Activated naive CD4-positive, alpha-beta T cell treated with anti-CD3 and anti-CD28 coated beads, Interleukin-2, amount 50 U/mL, for 24 hours (primary cell): ENCODE measurements around the gene CAPN14.

Experiments used
- H3K27ac Mint-ChIP-seq: one replicate; pipeline ENCODE4 v1.8.0; 2021; ENCODE audit warnings: mild to moderate bottlenecking, mixed read lengths
- H3K27me3 Mint-ChIP-seq: one replicate; pipeline ENCODE4 v1.8.0; 2021; ENCODE audit warnings: mixed read lengths
- H3K36me3 Mint-ChIP-seq: one replicate; pipeline ENCODE4 v1.8.0; 2021; ENCODE audit warnings: mixed read lengths
- H3K4me1 Mint-ChIP-seq: one replicate; pipeline ENCODE4 v1.8.0; 2021; ENCODE audit warnings: mixed read lengths
- H3K4me3 Mint-ChIP-seq: one replicate; pipeline ENCODE4 v1.8.0; 2021; ENCODE audit warnings: mild to moderate bottlenecking, mixed read lengths
- H3K9me3 Mint-ChIP-seq: one replicate; pipeline ENCODE4 v1.8.0; 2021; ENCODE audit warnings: mixed read lengths

The CAPN14 gene

DNA sequence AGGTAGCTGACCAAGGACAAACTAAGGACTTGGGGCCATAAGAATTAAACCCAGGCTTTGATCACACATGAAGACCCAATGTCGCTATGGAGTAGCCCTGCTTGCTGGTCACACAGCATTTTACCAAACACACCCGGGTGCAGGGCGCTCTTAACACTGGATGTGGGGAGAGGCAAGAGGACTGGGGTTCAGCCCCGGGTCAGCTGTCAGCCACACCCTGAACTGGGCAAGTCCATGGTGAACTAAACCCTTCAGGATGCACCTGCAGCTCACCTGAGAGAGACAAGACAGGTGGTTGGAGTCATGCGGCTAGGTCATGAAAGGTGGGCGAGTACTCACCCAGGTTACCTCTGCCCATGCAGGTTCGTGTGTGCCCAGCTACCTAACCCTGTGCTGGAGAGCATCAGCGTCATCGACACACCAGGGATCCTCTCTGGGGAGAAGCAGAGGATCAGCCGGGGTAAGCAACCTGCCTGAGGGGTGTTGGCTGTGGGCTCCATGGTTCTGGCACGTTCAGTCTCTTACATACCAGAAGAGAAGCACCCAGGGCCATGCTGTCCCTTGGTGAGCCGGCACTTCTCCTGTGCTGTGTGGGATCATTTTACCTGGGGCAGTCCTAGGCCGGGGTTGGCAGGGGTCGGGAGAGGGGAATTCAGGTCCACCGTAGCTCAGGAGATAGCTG is 31.8 kb upstream of the CAPN14 start:
- Mint-ChIP-seq H3K4me3 (no peak overlapping the region), H3K27me3 (no peaks in the 10 kb centered on the region), H3K9me3 (no peaks in the 10 kb centered on the region), H3K4me1 (no peaks in the 10 kb centered on the region), H3K27ac (no peak overlapping the region), H3K36me3 (peaks cover 11% of the 10 kb centered on the region)

GRCh38 chr2:31248139-31248538 is 30.8 kb upstream of the CAPN14 start:
- Mint-ChIP-seq H3K27ac (no peak overlapping the region), H3K9me3 (no peaks in the 10 kb centered on the region), H3K36me3 (peaks cover 12% of the 10 kb centered on the region), H3K4me3 (no peak overlapping the region), H3K27me3 (no peaks in the 10 kb centered on the region), H3K4me1 (no peaks in the 10 kb centered on the region)

GRCh38 chr2:31247711-31248110 is 30.4 kb upstream of the CAPN14 start:
- Mint-ChIP-seq H3K27ac (no peak overlapping the region), H3K27me3 (no peaks in the 10 kb centered on the region), H3K4me1 (no peaks in the 10 kb centered on the region), H3K4me3 (no peak overlapping the region), H3K36me3 (peaks cover 12% of the 10 kb centered on the region), H3K9me3 (no peaks in the 10 kb centered on the region)

GRCh38 chr2:31246184-31246852 is 29.0 kb upstream of the CAPN14 start:
- Mint-ChIP-seq H3K27me3 (no peaks in the 10 kb centered on the region), H3K4me1 (no peaks in the 10 kb centered on the region), H3K36me3 (peaks cover 12% of the 10 kb centered on the region), H3K4me3 (no peak overlapping the region), H3K9me3 (no peaks in the 10 kb centered on the region), H3K27ac (no peak overlapping the region)

GRCh38 chr2:31244101-31244500 is 26.8 kb upstream of the CAPN14 start:
- Mint-ChIP-seq H3K4me1 (no peaks in the 10 kb centered on the region), H3K4me3 (no peak overlapping the region), H3K9me3 (no peaks in the 10 kb centered on the region), H3K27me3 (no peaks in the 10 kb centered on the region), H3K36me3 (peaks cover 12% of the 10 kb centered on the region), H3K27ac (no peak overlapping the region)

DNA sequence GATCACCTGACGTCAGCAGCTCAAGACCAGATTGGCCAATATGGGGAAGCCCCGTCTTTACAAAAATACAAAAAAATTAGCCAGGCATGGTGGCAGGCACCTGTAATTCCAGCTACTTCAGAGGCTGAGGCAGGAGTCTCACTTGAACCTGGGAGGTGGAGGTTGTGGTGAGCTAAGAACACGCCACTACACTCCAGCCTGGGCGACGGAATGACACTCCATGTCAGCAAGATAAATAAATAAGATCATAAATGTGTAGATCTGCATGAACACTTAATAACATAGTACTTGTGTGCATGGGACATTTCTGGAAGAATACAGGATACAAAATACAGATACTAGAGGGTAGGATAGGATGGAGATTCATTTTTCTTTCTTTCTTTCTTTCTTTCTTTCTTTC is 25.7 kb upstream of the CAPN14 start:
- no peaks in the 10 kb centered on the region for H3K27me3 Mint-ChIP-seq

DNA sequence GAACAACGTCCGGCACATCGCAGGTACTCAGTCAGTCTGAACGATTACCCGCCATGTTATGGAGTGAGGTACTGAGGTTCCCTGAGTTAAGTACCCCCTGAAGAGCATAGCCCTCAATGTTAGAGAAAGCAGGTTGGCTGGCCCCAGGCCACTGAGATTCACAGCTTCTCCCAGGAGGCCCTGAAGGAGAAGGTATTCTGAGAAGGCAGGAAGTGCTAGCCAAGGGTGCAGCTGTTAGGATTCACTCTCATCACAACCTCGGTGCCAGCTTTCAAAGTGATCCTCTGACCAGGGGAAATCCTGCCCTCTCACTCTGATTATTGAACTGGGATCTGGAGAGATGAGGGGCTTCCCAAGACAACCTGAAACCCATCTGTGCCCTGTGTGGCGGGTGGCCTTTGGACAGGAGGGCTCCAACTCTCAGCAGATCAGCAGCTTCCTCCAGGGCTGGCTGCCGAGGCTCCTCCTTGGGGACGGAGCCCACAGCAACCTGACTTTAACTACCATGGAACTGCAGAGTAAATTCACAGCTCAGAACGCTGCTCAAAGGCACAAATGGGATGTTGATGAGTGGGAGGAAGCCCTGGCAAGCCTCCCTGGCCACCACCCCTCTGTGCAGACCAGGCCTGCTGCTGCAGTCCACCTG is 24.4 kb upstream of the CAPN14 start:
- Mint-ChIP-seq H3K36me3 (peaks cover 5% of the 10 kb centered on the region), H3K27me3 (no peaks in the 10 kb centered on the region), H3K4me1 (peaks cover 3% of the 10 kb centered on the region), H3K27ac (no peak overlapping the region), H3K4me3 (no peak overlapping the region), H3K9me3 (no peaks in the 10 kb centered on the region)

More for the DNA sequence above, 25.7 kb upstream of the CAPN14 start:
- no peaks in the 10 kb centered on the region for H3K4me1 Mint-ChIP-seq
- peaks cover 9% of the 10 kb centered on the region for H3K36me3 Mint-ChIP-seq
- H3K27ac Mint-ChIP-seq, result no peak overlapping the region
- no peaks in the 10 kb centered on the region for H3K9me3 Mint-ChIP-seq
- H3K4me3 Mint-ChIP-seq, result no peak overlapping the region

DNA sequence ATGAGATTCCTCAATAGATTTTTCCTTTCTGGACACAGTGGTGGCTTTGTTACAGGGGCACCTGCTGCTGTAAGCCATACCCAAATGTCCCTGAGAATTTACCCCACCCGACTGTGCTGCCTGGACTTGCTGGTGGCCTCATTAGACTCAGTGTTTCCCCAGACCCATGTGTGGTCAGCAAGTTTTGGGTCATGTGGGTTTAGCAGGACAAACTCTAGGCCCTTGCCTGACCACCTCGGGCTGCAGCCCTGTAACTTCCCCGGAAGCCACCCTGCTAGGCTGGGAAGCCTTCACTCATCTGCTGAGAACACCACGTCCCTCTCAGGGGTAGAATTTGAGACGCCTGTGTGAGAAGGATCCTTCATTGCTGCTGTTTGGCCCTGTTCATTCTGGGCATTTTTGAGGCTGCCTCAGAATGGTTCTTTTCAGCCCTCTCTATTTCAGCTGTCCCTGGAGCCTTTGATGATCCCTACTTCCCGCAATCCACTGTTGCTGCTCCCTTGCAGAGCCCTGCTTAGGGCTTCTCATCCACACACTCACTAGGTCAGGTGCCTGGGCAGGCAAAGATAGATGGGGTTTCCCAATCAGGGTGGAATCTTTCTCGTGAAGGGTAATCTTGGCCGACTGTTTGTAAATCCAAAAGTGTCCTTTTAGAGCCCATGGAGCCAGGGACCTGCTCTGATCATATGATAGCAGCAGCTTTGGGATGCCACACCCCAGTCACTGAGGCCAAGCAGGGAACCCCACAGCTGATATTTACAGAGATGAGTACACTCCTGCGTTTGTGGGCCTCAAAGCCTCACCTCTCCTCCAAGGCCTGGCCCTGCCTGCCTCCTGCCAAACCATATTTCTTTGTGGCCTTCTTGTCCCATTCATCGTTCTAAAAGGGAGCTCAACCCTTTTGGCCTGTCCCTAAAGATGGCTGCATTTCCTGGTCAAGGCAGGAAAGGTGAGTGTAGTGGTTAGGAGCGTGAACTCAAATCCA is 23.4 kb upstream of the CAPN14 start:
- H3K27ac Mint-ChIP-seq, result no peak overlapping the region
- peaks cover 5% of the 10 kb centered on the region for H3K36me3 Mint-ChIP-seq
- peaks cover 8% of the 10 kb centered on the region for H3K4me1 Mint-ChIP-seq
- H3K4me3 Mint-ChIP-seq, result no peak overlapping the region
- H3K9me3 Mint-ChIP-seq, result no peaks in the 10 kb centered on the region
- no peaks in the 10 kb centered on the region for H3K27me3 Mint-ChIP-seq

- Mint-ChIP-seq H3K9me3 (no peaks in the 10 kb centered on the region), H3K27me3 (no peaks in the 10 kb centered on the region), H3K27ac (no peak overlapping the region), H3K36me3 (peaks cover 5% of the 10 kb centered on the region), H3K4me1 (peaks cover 16% of the 10 kb centered on the region), H3K4me3 (no peak overlapping the region)
Measured at GRCh38 chr2:31239593-31240177, 22.4 kb upstream of the CAPN14 start.

GRCh38 chr2:31238906-31239592 is 21.7 kb upstream of the CAPN14 start:
- Mint-ChIP-seq H3K27me3 (no peaks in the 10 kb centered on the region), H3K9me3 (no peaks in the 10 kb centered on the region), H3K27ac (no peak overlapping the region), H3K36me3 (peaks cover under 1% of the 10 kb centered on the region), H3K4me1 (peaks cover 17% of the 10 kb centered on the region), H3K4me3 (no peak overlapping the region)

DNA sequence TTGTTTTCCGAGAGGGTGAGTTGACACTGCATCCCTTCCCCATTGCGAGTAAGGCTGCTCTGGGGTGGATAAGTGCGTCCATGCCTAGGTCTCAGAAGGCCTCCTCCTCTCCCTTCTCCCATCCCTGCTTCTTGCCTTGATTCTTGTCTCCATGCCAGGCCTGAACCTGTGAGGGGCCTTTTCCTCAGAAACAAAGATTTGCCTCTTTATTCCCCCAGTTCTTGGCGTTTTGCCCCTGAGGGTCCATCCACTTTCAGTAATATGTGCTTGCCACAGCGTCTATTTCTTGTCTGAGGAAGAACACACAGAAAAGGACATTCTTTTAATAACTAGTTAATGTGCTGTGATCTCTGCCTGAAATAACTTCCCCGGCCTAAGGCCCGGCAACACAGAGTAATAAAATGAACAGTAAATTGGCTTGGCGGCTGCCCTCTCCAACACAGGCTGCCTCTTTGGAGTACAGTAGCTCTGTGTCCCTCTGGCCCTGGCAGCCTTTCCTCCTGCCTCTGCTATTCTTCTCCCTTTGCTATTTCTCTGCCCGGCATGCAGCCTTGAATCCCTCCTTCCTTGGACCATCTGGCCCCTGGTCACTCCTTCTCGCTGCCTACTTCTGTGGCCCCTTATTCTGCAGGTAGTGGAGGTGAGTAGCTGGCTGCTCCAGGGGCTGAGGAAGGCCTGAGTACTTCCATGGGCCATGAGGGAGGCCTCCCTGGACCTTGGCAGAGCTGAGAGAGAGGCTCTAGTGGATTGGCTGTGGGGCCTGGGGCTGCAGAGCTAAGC is 21.0 kb upstream of the CAPN14 start:
- no peak overlapping the region for H3K4me3 Mint-ChIP-seq
- no peaks in the 10 kb centered on the region for H3K36me3 Mint-ChIP-seq
- no peak overlapping the region for H3K27ac Mint-ChIP-seq
- H3K27me3 Mint-ChIP-seq, result no peaks in the 10 kb centered on the region
- H3K4me1 Mint-ChIP-seq, result peaks cover 21% of the 10 kb centered on the region
- no peaks in the 10 kb centered on the region for H3K9me3 Mint-ChIP-seq

DNA sequence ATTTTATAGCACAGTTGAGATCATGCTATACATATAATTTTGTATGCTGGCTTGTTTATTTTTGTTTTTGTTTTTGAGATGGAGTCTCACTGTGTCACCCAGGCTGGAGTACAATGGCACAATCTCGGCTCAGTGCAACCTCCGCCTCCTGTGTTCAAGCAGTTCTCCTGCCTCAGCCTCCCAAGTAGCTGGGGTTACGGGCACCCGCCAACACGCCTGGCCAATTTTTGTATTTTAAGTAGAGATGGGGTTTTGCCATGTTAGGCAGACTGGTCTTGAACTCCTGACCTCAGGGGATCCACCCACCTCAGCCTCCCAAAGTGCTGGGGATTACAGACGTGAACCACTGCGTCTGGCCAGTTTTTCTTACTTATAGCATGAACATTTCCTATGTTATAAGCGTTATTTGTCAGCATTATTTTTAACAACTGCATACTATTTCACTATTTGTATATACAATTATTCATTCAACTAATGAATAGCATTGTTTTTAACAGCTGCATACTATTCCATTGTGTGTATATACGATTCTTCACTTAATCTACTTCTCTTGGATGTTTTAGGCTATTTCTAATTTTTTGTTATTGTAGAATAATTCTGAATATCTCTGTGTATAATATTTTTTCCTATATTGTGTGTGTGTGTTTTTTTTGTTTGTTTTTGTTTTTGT is 20.2 kb upstream of the CAPN14 start:
- no peak overlapping the region for H3K4me3 Mint-ChIP-seq
- H3K4me1 Mint-ChIP-seq, result peaks cover 25% of the 10 kb centered on the region
- H3K27ac Mint-ChIP-seq, result no peak overlapping the region
- no peaks in the 10 kb centered on the region for H3K27me3 Mint-ChIP-seq
- H3K36me3 Mint-ChIP-seq, result no peaks in the 10 kb centered on the region
- no peaks in the 10 kb centered on the region for H3K9me3 Mint-ChIP-seq

- peaks cover 25% of the 10 kb centered on the region for H3K4me1 Mint-ChIP-seq
- H3K36me3 Mint-ChIP-seq, result no peaks in the 10 kb centered on the region
- H3K9me3 Mint-ChIP-seq, result no peaks in the 10 kb centered on the region
- H3K27me3 Mint-ChIP-seq, result no peaks in the 10 kb centered on the region
- no peak overlapping the region for H3K27ac Mint-ChIP-seq
- no peak overlapping the region for H3K4me3 Mint-ChIP-seq
Measured at GRCh38 chr2:31236433-31237205, 19.3 kb upstream of the CAPN14 start.
